Mucosa of descending colon (tissue), 3 donors: ENCODE results near the gene TAAR2. TPM values are rescaled to one million over a fixed set of nuclear protein-coding genes. Genes with fewer than 3 reads are reported as not detected.
"Not testable (repeated sequence)": the region's sequence is repeated elsewhere in the genome, so short reads cannot be mapped to it uniquely, and the experiment has no call there.

ENCODE experiments used
- ATAC-seq: fragments of 200-7000 bp; cut with Tn5 transposase; one replicate; pipeline ENCODE4 v1.9.1; 2020; ENCODE audit warnings: mild to moderate bottlenecking, moderate library complexity
- DNase-seq, 3 donors: peaks; one replicate each; pipeline ENCODE4 v3.0.0-alpha.2; 2020
- H3K36me3 ChIP-seq: fragments of 200-600 bp; one replicate; pipeline ENCODE4 v1.8.0; 2021; ENCODE audit warnings: low read depth, mild to moderate bottlenecking
- H3K4me1 ChIP-seq: fragments of 200-600 bp; one replicate; pipeline ENCODE4 v1.8.0; 2021; ENCODE audit warnings: low read depth, mild to moderate bottlenecking
- H3K4me3 ChIP-seq: fragments of 200-600 bp; one replicate; pipeline ENCODE4 v1.8.0; 2021; ENCODE audit warnings: mild to moderate bottlenecking
- H3K9me3 ChIP-seq: fragments of 200-600 bp; one replicate; pipeline ENCODE4 v1.8.0; 2021; ENCODE audit warnings: mild to moderate bottlenecking
- intact Hi-C, 2 donors: fragments of 100-400 bp; cut with DNase I in 1 of 2; cut with micrococcal nuclease in 1 of 2; formaldehyde crosslinking; loops; one replicate each; pipeline versions ENCODE4 v1.11.0 to v1.11.1; 2022; cut with DNase I, micrococcal nuclease
- total RNA-seq, 3 donors: library from RNA; stranded (reverse); fragmentation: NEBNext Ultra II Directional in 2 of 3; extraction: Animal tissue kit (Norgen Biotek cat#: 25700) in 2 of 3; gene quantifications; one replicate each; pipeline versions ENCODE4 v1.2.1 to v1.2.4, GENCODE V29; 2021 to 2023
- TF ChIP-seq, protein P1 (sequence below): fragments of 200-600 bp; IDR thresholded peaks from one replicate; pipeline ENCODE4 v1.8.0; 2022; ENCODE audit warnings: antibody characterized with exemption, mild to moderate bottlenecking
- donor health status: DM: no; HTN: no; CAD: no; lungs with moderate emphysema.
- donor health status: DM: no; HTN: no; CAD: no.
- donor health status: DM: no; HTN: yes; CAD: no.

TAAR2 gene
- total RNA-seq, 3 donors from 2014 or later, result not detected

DNA sequence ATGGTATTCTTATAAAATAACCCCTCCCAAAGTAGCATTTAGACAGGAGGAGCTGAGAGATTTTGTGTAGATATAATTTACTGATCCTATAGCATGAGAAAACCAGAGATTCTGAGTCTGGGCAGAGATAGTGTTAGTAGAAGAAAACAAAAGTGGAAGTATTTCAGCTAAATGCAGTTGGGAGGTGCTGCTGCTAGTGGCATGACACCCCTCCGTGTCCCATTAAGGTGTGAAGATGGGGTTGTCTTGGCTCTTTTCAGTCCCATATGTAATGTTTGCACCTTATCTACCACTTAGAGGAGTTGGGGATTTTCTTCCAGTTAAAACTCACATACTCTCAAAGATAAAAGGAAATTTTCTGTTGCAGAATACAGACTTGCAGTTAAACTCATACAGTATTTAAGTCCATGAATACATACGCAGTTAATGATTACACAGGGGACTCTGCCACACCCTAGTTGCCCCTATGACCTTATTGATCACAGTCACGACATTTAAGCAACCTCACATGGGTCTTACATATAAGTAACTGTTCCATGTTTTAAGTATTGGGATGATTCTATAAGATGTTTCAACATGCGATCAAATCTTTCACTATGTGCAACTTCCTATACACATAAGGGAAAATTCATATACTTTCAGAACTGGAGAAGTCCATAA, 11.5 kb downstream of the TAAR2 start:
- Histone ChIP-seq H3K4me1 (peaks cover 3% of the 10 kb centered on the region), H3K4me3 (no peak overlapping the region), H3K36me3 (no peaks in the 10 kb centered on the region), H3K9me3 (no peaks in the 10 kb centered on the region)
- TF ChIP-seq, protein P1, sequence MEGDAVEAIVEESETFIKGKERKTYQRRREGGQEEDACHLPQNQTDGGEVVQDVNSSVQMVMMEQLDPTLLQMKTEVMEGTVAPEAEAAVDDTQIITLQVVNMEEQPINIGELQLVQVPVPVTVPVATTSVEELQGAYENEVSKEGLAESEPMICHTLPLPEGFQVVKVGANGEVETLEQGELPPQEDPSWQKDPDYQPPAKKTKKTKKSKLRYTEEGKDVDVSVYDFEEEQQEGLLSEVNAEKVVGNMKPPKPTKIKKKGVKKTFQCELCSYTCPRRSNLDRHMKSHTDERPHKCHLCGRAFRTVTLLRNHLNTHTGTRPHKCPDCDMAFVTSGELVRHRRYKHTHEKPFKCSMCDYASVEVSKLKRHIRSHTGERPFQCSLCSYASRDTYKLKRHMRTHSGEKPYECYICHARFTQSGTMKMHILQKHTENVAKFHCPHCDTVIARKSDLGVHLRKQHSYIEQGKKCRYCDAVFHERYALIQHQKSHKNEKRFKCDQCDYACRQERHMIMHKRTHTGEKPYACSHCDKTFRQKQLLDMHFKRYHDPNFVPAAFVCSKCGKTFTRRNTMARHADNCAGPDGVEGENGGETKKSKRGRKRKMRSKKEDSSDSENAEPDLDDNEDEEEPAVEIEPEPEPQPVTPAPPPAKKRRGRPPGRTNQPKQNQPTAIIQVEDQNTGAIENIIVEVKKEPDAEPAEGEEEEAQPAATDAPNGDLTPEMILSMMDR, result no peak
- ATAC-seq (peak; percentile 34), DNase-seq (no peak)
- intact Hi-C loops, result no loop called here

DNA sequence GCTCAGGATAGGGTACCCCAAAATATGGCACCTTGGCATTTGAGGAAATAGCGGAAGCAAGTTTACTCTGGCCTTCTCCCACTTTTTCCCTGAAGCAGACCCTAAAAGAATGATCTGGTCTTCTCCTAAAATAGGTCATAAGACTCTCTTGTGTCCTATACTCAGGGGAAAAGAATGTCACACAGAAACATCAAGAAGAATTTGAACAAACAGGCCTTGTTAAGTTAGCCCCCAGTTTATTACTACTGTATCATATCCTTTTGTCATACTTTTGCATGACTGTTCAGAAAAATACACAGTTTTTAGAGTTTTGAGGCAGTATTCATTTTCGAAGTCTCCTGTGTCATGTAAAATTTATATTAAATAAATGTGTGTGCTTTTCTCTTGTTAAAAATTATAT, 12.5 kb downstream of the TAAR2 start:
- H3K36me3 ChIP-seq, result no peaks in the 10 kb centered on the region
- H3K4me3 ChIP-seq, result no peak overlapping the region
- H3K9me3 ChIP-seq, result no peaks in the 10 kb centered on the region
- peaks cover 3% of the 10 kb centered on the region for H3K4me1 ChIP-seq
- TF ChIP-seq, protein P1, result no peak
- no peak for ATAC-seq
- intact Hi-C loops, result no loop called here
- no peak for DNase-seq

DNA sequence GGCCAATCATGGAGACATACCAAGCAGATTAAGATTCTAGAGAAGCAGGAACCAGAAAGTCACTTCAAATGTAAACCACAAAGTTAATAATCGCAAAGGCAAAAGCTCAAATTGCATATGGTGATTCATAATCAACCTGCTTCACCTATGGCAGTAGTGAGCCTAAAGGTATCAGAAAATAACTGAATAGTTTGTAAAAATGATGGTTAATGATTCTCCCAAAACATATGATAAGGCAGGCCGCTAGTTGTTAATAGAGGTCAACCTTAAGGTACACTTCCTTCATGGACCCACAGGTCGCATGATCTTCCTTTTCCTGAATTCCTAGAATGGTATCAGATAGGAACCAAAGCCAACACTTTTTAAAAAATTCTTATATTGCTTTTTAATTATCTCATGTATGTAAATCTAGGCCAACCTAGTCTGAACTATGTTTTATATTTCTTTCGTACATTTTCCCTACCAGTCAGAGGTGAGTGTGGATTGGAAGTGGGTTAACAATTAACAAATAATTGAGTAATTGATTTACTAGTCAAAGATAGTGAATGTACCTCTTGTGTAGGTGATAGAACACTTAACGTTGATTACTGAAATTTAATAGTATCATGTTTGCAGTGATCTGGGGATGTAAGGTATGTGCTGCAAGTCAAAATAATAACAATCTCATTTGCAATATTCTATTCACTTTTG, 16.4 kb downstream of the TAAR2 start:
- no peaks in the 10 kb centered on the region for H3K36me3 ChIP-seq
- H3K4me1 ChIP-seq, result peaks cover 1% of the 10 kb centered on the region
- intact Hi-C loops, result no loop called here
- no peaks in the 10 kb centered on the region for H3K9me3 ChIP-seq
- TF ChIP-seq, protein P1, result no peak
- no peak overlapping the region for H3K4me3 ChIP-seq
- DNase-seq (no peak), ATAC-seq (no peak)

DNA sequence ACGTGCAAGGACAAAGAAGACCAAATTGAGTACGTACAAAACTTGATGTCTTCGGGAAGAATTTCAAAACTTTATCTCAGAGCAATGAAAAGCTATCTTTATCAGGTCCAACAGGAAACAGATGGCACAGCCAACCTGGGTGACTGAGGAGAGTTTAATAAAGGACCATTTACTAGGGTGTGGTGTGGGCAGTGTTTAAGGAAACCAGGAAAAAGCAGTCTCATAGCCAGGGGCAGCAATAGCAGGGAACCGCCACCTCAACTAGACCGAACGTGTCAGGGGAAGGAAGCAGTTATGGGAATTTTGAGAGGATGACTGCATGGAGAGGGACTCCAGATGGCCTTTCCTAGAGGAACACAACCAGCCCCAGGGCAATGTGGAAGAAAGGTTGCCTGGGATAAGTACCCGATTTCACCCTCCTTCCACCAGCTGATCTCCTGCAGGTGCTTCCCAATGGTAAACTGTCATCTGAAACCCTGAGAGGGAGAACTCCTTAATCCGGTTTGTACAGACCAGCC, 19.4 kb downstream of the TAAR2 start:
- H3K4me3 ChIP-seq, result no peak overlapping the region
- ATAC-seq (peak; percentile 66), DNase-seq (no peak)
- no peaks in the 10 kb centered on the region for H3K4me1 ChIP-seq
- intact Hi-C loops, result no loop called here
- TF ChIP-seq, protein P1, result no peak
- no peaks in the 10 kb centered on the region for H3K36me3 ChIP-seq
- H3K9me3 ChIP-seq, result no peaks in the 10 kb centered on the region

DNA sequence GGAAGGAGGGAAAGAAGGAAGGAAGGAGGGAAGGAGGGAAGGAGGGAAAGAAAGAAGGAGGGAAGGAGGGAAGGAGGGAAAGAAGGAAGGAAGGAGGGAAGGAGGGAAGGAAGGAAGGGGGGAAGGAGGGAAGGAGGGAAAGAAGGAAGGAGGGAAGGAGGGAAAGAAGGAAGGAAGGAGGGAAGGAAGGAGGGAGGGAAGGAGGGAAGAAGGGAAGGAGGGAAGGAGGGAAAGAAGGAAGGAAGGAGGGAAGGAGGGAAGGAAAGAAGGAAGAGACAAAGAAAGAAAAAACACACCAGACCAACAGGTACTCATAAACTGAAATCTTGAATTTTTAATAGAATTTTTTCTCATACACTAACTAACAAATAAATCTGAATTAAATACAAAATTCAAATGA, 23.2 kb downstream of the TAAR2 start:
- H3K36me3 ChIP-seq, intact Hi-C loops, H3K9me3 ChIP-seq, ATAC-seq, H3K4me1 ChIP-seq, H3K4me3 ChIP-seq, DNase-seq: not testable (repeated sequence)

DNA sequence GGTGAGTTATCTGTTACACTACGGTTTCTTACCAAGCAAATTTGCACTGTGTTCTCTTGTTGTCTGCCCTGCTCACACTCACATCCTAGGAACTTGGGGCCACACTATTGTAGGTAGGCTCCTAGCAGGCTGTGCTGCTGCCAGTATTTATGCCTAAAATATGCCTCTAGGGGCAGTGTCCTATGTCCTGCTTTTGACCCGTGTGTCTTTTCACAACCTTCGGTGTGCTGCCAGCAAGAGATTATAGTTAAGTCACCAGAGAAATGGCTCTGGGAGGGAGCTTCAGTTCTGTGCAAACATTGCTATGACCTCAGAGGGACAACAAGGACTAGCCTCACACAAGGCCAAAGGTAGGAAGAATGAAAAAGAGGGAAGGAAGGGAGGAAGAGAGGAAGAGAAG, 25.6 kb downstream of the TAAR2 start:
- H3K9me3 ChIP-seq, result no peaks in the 10 kb centered on the region
- intact Hi-C loops, result no loop called here
- no peak overlapping the region for H3K4me3 ChIP-seq
- TF ChIP-seq, protein P1, result no peak
- ATAC-seq, result peak; percentile 53
- no peaks in the 10 kb centered on the region for H3K36me3 ChIP-seq
- H3K4me1 ChIP-seq, result no peaks in the 10 kb centered on the region
- no peak for DNase-seq
